MM.1S (cell line): ENCODE data around the gene ANAPC5.
"Not testable (repeated sequence)": the region's sequence is repeated elsewhere in the genome, so short reads cannot be mapped to it uniquely, and the experiment has no call there.

Source experiments
- EZH2 ChIP-seq: fragments of 300-600 bp; sonication (generic); optimal IDR thresholded peaks from 2 replicates; pipeline ENCODE3; 2017; ENCODE audit warnings: low read depth, mild to moderate bottlenecking, antibody characterized with exemption, low read length, mixed read lengths
- EZH2phosphoT487 ChIP-seq: fragments of 300-600 bp; sonication (generic); IDR thresholded peaks from 2 replicates; pipeline ENCODE4 v1.6.1; 2018; ENCODE audit warnings: antibody characterized with exemption, low read length
- TF ChIP-seq, protein P1 (sequence below): fragments of 300-600 bp; sonication (generic); IDR thresholded peaks from 2 replicates; pipeline ENCODE4 v1.5.1; 2016; ENCODE audit warnings: antibody characterized with exemption, low read length, mixed read lengths

DNA sequence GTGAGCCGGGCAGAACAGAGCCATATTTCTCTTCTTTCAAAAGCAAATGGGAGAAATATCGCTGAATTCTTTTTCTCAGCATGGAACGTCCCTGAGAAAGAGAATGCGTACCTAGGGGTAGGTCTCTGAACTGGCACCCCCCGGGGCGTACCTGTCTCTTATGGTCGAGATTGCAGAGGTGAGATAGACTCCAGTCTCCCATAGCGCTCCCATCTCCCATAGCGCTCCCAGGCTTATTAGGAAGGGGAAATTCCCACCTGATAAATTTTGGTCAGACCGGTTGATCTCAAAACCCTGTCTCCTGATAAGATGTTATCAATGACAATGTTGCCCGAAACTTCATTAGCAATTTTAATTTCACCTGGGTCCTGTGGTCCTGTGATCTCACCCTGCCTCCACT is 71.7 kb downstream of the ANAPC5 start:
- TF ChIP-seq, protein P1, sequence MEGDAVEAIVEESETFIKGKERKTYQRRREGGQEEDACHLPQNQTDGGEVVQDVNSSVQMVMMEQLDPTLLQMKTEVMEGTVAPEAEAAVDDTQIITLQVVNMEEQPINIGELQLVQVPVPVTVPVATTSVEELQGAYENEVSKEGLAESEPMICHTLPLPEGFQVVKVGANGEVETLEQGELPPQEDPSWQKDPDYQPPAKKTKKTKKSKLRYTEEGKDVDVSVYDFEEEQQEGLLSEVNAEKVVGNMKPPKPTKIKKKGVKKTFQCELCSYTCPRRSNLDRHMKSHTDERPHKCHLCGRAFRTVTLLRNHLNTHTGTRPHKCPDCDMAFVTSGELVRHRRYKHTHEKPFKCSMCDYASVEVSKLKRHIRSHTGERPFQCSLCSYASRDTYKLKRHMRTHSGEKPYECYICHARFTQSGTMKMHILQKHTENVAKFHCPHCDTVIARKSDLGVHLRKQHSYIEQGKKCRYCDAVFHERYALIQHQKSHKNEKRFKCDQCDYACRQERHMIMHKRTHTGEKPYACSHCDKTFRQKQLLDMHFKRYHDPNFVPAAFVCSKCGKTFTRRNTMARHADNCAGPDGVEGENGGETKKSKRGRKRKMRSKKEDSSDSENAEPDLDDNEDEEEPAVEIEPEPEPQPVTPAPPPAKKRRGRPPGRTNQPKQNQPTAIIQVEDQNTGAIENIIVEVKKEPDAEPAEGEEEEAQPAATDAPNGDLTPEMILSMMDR, result not testable (repeated sequence)
- TF ChIP-seq EZH2, EZH2phosphoT487: not testable (repeated sequence)
